Endothelial cell of umbilical vein (primary cell): ENCODE measurements around the gene CACNA2D3. TPM values are rescaled to one million over a fixed set of nuclear protein-coding genes. Genes with fewer than 3 reads are reported as not detected.

Experiments used
- BruUV-seq: library from RNA; stranded (reverse); fragments of 400-500 nt; replicated peaks from 2 replicates; lab custom pipeline; 2021; lab: Mats Ljungman, UMichigan
- CTCF ChIA-PET: fragments of 300-600, 350-600 bp; sonication (Branson Sonifier 250); formaldehyde crosslinking; loops from one replicate; lab custom pipeline; 2021; ENCODE audit warnings: antibody characterized with exemption, inconsistent platforms; lab: Charles Lee
- POLR2A ChIA-PET: fragments of 300-600, 350-600 bp; sonication (Branson Sonifier 250); formaldehyde crosslinking; loops from one replicate; lab custom pipeline; 2021; ENCODE audit warnings: antibody characterized with exemption, inconsistent platforms; lab: Charles Lee
- DNase-seq: peaks from one replicate; pipeline ENCODE4 v3.0.0-alpha.2; 2011; ENCODE audit warnings: low read depth, low spot score
- FAIRE-seq: peaks from 2 replicates; lab custom pipeline; 2011; peaks lifted over from hg19 to GRCh38; lab: Jason Lieb, UNC
- H2AFZ ChIP-seq: 2 replicates; pipeline ENCODE4 v1.6.0; 2012; ENCODE audit warnings: low read depth, low read length, control low read depth, inconsistent platforms
- H3K27ac ChIP-seq: 2 replicates; pipeline ENCODE4 v1.5.1; 2011; ENCODE audit warnings: low read depth, mild to moderate bottlenecking, control low read depth, low read length, moderate library complexity; ENCODE audit not compliant: insufficient read depth
- H3K27me3 ChIP-seq, 2 experiments: 2 replicates each; pipeline versions ENCODE4 v1.6.0 to v1.6.1; 2011; ENCODE audit warnings: low read length in 2 of 2, mixed read lengths in 1 of 2; ENCODE audit not compliant: control insufficient read depth in 2 of 2, insufficient read depth in 2 of 2
- H3K36me3 ChIP-seq, 2 experiments: 2 replicates in 1 of 2; 3 replicates in 1 of 2; pipeline ENCODE4 v1.5.1; 2011; ENCODE audit warnings: low read length in 2 of 2, mild to moderate bottlenecking in 1 of 2, moderate library complexity in 1 of 2; ENCODE audit not compliant: control insufficient read depth in 2 of 2, insufficient read depth in 2 of 2; ENCODE audit errors: extremely low read depth in 1 of 2
- H3K4me1 ChIP-seq: 3 replicates; pipeline ENCODE4 v1.5.1; 2011; ENCODE audit warnings: mild to moderate bottlenecking, low read length; ENCODE audit not compliant: control insufficient read depth, insufficient read depth; ENCODE audit errors: extremely low read depth
- H3K4me2 ChIP-seq: 2 replicates; pipeline ENCODE4 v1.6.1; 2011; ENCODE audit warnings: low read length, control low read depth, mixed read lengths; ENCODE audit not compliant: insufficient read depth
- H3K4me3 ChIP-seq, 3 experiments: fragments of 200-600 bp in 1 of 3; sonication (generic), shearing (Covaris generic) in 1 of 3; replicated peaks in 1 of 3; 2 replicates each; pipeline ENCODE4 v1.5.1; 2011 to 2016; ENCODE audit warnings: control low read depth in 3 of 3, low read length in 3 of 3, mild to moderate bottlenecking in 2 of 3, inconsistent platforms in 1 of 3, low read depth in 1 of 3, moderate library complexity in 1 of 3; ENCODE audit not compliant: insufficient read depth in 1 of 3
- H3K79me2 ChIP-seq: 2 replicates; pipeline ENCODE4 v1.6.0; 2012; ENCODE audit warnings: low read length, inconsistent platforms; ENCODE audit not compliant: control insufficient read depth, insufficient read depth
- H3K9ac ChIP-seq: replicated peaks from 2 replicates; pipeline ENCODE3; 2011; ENCODE audit warnings: low read length, control low read depth; ENCODE audit not compliant: insufficient read depth; ENCODE audit errors: extremely low read depth
- H3K9me1 ChIP-seq: replicated peaks from 3 replicates; pipeline ENCODE4 v1.6.0; 2011; ENCODE audit warnings: mild to moderate bottlenecking, low read length; ENCODE audit not compliant: control insufficient read depth, insufficient read depth; ENCODE audit errors: extremely low read depth
- H3K9me3 ChIP-seq: replicated peaks from 2 replicates; pipeline ENCODE4 v1.5.1; 2012; ENCODE audit warnings: low read length, inconsistent platforms; ENCODE audit not compliant: control insufficient read depth, insufficient read depth
- H4K20me1 ChIP-seq: replicated peaks from 2 replicates; pipeline ENCODE3; 2011; ENCODE audit warnings: mild to moderate bottlenecking, low read length; ENCODE audit not compliant: control insufficient read depth, insufficient read depth; ENCODE audit errors: extremely low read depth
- EZH2 ChIP-seq: IDR thresholded peaks from 2 replicates; pipeline ENCODE4 v1.6.1; 2012; ENCODE audit warnings: borderline replicate concordance, low read depth, mild to moderate bottlenecking, moderate library complexity, low read length, inconsistent platforms; ENCODE audit not compliant: severe bottlenecking
- FOS ChIP-seq: IDR thresholded peaks from 2 replicates; pipeline ENCODE4 v1.6.1; 2011; ENCODE audit warnings: mild to moderate bottlenecking, low read length, moderate library complexity, borderline replicate concordance; ENCODE audit not compliant: insufficient read depth
- GATA2 ChIP-seq: IDR thresholded peaks from 2 replicates; pipeline ENCODE4 v1.7.0; 2011; ENCODE audit warnings: low read depth, mild to moderate bottlenecking, moderate library complexity, mixed read lengths, low read length; ENCODE audit not compliant: insufficient read length, insufficient read depth
- JUN ChIP-seq: IDR thresholded peaks from 2 replicates; pipeline ENCODE4 v1.6.1; 2011; ENCODE audit warnings: borderline replicate concordance, low read depth; ENCODE audit not compliant: insufficient read length, insufficient read depth
- MYC ChIP-seq: IDR thresholded peaks from one replicate; pipeline ENCODE4 v1.6.1; 2011; ENCODE audit warnings: mild to moderate bottlenecking, low read depth, low read length
- POLR2A ChIP-seq: IDR thresholded peaks from 2 replicates; pipeline ENCODE4 v1.6.1; 2012; ENCODE audit warnings: low read depth, mild to moderate bottlenecking, control low read depth, low read length
- POLR2AphosphoS5 ChIP-seq: IDR thresholded peaks from 2 replicates; pipeline ENCODE4 v1.6.1; 2012; ENCODE audit warnings: low read depth, mild to moderate bottlenecking, control low read depth, low read length, moderate library complexity; ENCODE audit not compliant: insufficient read depth
- dilution Hi-C: fragments of 300-500 bp; cut with MboI; formaldehyde crosslinking; loops from one replicate; pipeline ENCODE4 v1.15.0; 2019; ENCODE audit warnings: low sequenced_read_pairs; ENCODE audit not compliant: extremely low pct_ligation_motif_present
- intact Hi-C: fragments of 100-400 bp; cut with micrococcal nuclease; formaldehyde crosslinking; loops from one replicate; pipeline ENCODE4 v1.10.0; 2022
- polyA plus RNA-seq, 4 experiments: library from polyadenylated mRNA; depleted of rRNA in 3 of 4; stranded (reverse) in 3 of 4; unstranded in 1 of 4; fragments of >200 nt; gene quantifications; 2 replicates each; pipeline versions ENCODE4 v1.2.1 to v1.2.3, GENCODE V29; 2011 to 2012; ENCODE audit warnings: missing spikeins in 1 of 4
- total RNA-seq: library from RNA; stranded (reverse); gene quantifications from 2 replicates; pipeline ENCODE4 v1.2.3, GENCODE V29; 2021
- TF ChIP-seq, protein P1 (sequence below): IDR thresholded peaks from 2 replicates; pipeline ENCODE4 v1.6.1; 2011; ENCODE audit not compliant: insufficient read depth, insufficient read length
- TF ChIP-seq, protein P2 (sequence below), 2 donors: IDR thresholded peaks; 1 replicate in 1 of 2; 2 replicates in 1 of 2; pipeline ENCODE4 v1.5.1; 2011; ENCODE audit warnings: low read length in 2 of 2, mild to moderate bottlenecking in 2 of 2, moderate library complexity in 2 of 2, control low read depth in 1 of 2, inconsistent platforms in 1 of 2, low read depth in 1 of 2; ENCODE audit not compliant: insufficient read depth in 1 of 2; ENCODE audit errors: extremely low read depth in 1 of 2

CACNA2D3 gene
- total and polyA plus RNA-seq, 2 donors (not counting 3 experiments of a cell fraction or from before 2014, with no cell fraction given) = not detected

DNA sequence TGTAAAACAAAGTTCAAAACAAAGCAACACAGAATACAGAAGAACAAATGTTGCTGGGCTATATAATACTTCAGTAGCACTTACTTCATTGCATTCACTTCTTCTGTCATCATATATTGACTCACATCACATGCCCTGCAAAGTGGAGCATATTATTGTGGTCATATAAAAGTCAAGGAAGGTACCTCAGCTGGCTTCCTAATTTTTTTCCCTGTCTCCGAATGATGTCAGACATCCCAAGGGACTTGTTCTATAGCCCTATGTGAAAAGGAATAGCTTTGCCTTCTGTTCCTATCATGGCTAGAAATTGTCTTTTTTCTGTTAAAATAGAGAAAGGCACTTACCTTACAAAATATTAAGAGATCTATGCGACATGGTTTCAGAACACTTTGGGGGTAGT lies 696.1 kb downstream of the CACNA2D3 start:
- H4K20me1 ChIP-seq = no peaks in the 10 kb centered on the region
- H3K9me1 ChIP-seq = no peaks in the 10 kb centered on the region
- dilution Hi-C loops = no loop called here
- FAIRE-seq (no peak), DNase-seq (no peak)
- H3K4me2 ChIP-seq = no peak overlapping the region
- no peak overlapping the region for H3K4me3 ChIP-seq
- H3K79me2 ChIP-seq = no peaks in the 10 kb centered on the region
- intact Hi-C loops = no loop called here
- no peak overlapping the region for H3K27ac ChIP-seq
- POLR2A ChIA-PET = no interaction called here
- no TSS peak for BruUV-seq
- H2AFZ ChIP-seq = no peak overlapping the region
- H3K9me3 ChIP-seq = no peaks in the 10 kb centered on the region
- CTCF ChIA-PET = no interaction called here
- H3K9ac ChIP-seq = no peak overlapping the region
- TF ChIP-seq EZH2 (no peak), FOS (no peak), POLR2AphosphoS5 (no peak), GATA2 (no peak), POLR2A (no peak), MYC (no peak), JUN (no peak)
- TF ChIP-seq, protein P1, sequence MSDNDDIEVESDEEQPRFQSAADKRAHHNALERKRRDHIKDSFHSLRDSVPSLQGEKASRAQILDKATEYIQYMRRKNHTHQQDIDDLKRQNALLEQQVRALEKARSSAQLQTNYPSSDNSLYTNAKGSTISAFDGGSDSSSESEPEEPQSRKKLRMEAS = no peak
- TF ChIP-seq, protein P2, sequence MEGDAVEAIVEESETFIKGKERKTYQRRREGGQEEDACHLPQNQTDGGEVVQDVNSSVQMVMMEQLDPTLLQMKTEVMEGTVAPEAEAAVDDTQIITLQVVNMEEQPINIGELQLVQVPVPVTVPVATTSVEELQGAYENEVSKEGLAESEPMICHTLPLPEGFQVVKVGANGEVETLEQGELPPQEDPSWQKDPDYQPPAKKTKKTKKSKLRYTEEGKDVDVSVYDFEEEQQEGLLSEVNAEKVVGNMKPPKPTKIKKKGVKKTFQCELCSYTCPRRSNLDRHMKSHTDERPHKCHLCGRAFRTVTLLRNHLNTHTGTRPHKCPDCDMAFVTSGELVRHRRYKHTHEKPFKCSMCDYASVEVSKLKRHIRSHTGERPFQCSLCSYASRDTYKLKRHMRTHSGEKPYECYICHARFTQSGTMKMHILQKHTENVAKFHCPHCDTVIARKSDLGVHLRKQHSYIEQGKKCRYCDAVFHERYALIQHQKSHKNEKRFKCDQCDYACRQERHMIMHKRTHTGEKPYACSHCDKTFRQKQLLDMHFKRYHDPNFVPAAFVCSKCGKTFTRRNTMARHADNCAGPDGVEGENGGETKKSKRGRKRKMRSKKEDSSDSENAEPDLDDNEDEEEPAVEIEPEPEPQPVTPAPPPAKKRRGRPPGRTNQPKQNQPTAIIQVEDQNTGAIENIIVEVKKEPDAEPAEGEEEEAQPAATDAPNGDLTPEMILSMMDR (IDR thresholded peaks at IDR 0.05; ENCODE audit: extremely low read depth in 1 of 2, insufficient read depth in 1 of 2, low read depth in 1 of 2, low read length in 2 of 2) = no peak
- no peaks in the 10 kb centered on the region for H3K27me3 ChIP-seq
- no peaks in the 10 kb centered on the region for H3K36me3 ChIP-seq
- H3K4me1 ChIP-seq = no peaks in the 10 kb centered on the region
